GM21360 (cell line): ENCODE measurements around the gene GPLD1.
"Not testable (repeated sequence)": the region's sequence is repeated elsewhere in the genome, so short reads cannot be mapped to it uniquely, and the experiment has no call there.

Experiments used
- ATAC-seq: cut with Tn5 transposase; IDR thresholded peaks from one replicate; pipeline ENCODE4 v1.9.1; 2021; ENCODE audit warnings: mild to moderate bottlenecking, moderate library complexity; ENCODE audit not compliant: unreplicated experiment

Gene GPLD1, protein sequence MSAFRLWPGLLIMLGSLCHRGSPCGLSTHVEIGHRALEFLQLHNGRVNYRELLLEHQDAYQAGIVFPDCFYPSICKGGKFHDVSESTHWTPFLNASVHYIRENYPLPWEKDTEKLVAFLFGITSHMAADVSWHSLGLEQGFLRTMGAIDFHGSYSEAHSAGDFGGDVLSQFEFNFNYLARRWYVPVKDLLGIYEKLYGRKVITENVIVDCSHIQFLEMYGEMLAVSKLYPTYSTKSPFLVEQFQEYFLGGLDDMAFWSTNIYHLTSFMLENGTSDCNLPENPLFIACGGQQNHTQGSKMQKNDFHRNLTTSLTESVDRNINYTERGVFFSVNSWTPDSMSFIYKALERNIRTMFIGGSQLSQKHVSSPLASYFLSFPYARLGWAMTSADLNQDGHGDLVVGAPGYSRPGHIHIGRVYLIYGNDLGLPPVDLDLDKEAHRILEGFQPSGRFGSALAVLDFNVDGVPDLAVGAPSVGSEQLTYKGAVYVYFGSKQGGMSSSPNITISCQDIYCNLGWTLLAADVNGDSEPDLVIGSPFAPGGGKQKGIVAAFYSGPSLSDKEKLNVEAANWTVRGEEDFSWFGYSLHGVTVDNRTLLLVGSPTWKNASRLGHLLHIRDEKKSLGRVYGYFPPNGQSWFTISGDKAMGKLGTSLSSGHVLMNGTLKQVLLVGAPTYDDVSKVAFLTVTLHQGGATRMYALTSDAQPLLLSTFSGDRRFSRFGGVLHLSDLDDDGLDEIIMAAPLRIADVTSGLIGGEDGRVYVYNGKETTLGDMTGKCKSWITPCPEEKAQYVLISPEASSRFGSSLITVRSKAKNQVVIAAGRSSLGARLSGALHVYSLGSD

DNA sequence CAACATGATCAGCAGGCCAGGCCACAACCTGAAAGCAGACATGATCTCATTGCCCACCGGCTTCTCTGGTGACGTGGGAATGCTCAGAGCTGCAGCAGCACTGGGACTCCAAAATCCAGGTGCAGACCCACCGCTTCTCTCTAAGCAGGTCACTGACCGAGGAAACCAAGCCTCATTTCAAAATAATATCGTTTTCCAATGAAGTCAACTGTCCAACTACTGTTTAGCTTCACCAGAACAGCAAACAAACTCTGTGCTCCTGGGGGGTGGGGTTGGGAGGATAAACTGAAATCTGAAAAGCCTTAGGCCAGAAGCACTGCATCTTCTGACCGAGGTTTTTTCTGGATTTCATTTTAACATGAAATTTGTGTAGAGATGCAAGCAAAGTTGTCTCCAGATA lies at the start of gene GPLD1:
GPLD1 (minus strand) TSS at position 109 of the 400 bp plus-strand sequence; CDS start at position 42, 67 bp downstream.
- no peak for ATAC-seq

DNA sequence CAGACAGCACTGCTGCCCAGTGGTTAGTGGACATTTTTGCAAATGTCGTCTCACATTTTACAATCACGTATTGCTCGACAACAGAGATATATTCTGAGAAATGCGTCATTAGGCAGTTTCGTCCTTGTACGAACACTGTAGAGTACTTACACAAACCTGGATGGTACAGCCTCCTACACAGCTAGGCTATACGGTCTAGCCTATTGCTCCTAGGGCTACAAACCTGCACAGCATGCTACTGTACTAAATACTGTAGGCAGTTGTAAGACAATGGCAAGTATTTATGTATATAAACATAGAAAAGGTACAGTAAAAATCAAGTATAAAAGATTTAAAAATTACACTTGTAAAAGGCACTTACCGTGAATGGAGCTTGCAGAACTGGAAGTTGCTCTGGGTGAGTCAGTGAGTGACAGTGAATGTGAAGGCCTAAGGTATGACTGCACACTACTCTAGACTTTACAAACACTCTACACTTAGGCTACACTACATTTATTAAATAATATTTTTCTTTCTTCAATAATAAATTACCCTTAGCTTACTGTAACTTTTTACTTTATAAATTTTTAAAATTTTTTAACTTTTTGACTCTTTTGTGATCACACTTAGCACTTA lies 48.5 kb upstream of the GPLD1 start:
- no peak for ATAC-seq

DNA sequence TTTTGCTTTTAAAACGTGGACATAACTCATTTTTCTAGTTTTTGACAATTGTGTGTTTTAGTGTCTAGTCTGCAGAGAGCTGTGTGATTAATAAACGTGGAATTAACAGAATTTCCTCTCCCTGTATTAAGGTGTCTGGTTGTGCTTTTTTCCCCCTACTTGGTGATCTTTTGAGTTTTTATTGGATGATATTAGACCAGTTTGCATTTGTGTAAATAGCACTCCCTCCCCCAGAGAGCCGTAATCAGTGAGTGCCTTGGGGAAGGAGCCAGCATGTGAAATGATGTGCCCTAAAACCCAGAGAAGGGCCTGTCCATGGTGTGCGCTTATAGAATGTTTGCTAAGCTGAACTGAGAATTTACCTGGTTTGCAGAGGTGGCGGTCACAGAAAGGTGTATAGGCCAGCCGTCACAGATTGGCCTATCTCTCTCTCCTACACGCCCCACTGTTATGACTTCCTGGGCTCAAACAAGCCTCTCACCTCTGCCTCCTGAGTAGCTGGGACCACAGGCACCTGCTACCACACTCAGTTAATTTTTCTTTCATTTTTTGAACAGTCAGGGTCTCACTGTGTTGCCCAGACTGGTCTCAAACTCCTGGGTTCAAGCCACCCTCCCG lies 47.8 kb upstream of the GPLD1 start:
- ATAC-seq = no peak

DNA sequence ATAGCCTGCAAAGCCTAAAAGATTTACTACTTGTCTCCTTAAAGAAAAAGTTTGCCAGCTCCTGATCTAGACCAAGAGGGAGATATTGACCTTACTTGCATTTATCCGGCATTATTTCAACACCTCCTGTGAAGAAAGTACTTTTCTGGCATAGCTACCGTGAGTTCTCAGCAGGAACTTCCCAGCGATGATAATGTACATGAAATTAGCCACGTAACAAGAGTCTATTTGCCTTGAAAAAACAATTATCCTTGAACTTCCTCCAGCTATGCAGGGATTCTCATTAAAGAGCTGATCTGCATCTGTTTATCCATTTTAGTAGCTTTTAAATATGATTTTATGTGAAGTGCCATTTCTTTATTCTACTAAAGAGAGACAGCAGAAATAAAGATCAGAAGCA lies 47.1 kb upstream of the GPLD1 start:
- ATAC-seq = no peak

DNA sequence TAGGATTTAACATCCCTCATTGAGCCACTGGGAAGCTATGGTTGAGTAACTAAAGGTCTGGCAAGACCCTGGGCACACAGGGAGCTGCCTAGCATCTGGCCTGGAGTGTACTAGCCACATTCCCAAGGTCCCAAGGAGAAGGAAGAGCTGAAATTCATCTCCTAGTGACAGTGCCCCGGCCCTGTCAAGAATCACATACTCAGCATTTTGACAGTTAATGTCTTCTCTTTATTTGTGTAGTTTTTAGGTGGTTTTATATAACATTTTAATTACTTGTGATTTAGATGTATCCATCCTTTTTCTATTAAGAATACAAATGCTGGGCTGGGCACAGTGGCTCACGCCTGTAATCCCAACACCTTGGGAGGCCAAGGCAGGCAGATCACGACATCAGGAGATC lies 45.8 kb upstream of the GPLD1 start:
- ATAC-seq = no peak

DNA sequence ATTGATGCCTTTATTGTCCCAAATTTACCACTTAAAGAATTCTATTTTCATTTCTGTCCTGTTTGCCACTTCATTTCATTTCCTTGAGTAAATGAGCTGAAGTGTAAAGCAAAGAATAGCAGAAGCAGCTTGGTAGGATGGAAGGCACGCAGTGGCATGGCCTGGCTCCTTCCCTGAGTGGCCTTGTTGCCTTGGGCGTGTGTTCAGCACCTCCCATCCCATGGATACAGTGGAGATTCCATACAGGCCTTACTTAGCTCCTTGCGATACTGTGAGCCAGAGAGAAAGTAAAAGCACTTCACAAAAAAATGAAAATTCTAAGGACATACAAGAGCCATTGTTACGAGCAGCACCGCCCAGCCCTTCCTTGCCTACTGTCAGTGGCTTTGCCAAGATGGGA lies 45.0 kb upstream of the GPLD1 start:
- no peak for ATAC-seq

DNA sequence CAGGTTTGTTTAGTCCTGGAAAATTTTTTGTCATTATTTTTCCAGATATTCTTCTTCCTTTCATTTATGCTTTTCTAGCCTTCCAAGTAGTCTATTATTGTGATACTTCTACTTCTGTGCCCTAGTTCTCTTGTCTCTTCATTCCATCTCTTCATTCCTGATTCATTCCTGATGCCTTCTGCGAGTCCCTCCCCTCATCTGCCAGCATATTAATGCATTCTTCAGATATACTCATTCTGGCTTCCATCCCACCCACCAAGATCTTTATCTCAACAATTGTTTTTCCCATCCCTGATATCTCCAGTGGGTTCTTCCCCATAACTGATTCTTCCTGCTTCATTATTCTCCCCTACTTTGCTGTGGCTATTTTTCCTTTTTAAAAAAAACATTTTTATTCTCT lies 40.6 kb upstream of the GPLD1 start:
- no peak for ATAC-seq

DNA sequence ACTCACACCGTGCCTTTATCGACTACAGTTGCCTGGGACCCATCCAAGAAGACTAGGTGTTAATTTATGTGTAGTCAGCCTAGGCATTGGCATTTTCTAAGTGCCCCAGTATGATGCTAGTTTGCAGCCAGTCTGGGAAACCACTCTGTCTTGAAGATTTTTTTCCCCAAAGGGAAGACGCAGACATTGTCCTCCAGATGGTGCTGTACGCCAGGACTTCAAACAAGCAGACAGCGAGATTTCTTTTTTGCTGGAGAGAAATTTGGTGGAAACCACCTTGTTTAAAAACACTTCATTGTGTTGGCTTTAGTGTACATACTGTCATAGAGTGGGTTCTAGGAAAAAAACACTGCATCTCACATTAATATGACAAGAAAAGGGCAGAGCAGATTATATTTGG lies 35.4 kb upstream of the GPLD1 start:
- no peak for ATAC-seq

DNA sequence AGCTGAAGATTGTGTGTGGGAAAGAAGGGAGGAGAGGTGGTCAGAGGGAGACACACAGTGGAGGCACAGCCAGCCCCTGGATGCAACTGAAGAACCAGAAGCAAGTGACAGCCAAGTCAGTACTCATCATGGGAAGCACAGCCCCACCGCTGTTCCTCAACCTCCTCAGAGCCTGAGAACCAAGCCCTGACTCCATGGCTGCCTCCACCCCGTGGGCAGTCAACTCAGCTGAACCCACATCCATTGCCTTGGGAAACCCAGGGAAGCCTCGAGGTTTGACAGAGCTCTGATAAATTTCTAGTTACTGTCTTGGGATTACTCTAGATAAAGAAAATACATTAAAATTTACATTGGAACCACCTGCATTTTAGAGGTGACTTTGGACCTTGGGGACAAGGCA lies 35.0 kb upstream of the GPLD1 start:
- ATAC-seq = no peak

DNA sequence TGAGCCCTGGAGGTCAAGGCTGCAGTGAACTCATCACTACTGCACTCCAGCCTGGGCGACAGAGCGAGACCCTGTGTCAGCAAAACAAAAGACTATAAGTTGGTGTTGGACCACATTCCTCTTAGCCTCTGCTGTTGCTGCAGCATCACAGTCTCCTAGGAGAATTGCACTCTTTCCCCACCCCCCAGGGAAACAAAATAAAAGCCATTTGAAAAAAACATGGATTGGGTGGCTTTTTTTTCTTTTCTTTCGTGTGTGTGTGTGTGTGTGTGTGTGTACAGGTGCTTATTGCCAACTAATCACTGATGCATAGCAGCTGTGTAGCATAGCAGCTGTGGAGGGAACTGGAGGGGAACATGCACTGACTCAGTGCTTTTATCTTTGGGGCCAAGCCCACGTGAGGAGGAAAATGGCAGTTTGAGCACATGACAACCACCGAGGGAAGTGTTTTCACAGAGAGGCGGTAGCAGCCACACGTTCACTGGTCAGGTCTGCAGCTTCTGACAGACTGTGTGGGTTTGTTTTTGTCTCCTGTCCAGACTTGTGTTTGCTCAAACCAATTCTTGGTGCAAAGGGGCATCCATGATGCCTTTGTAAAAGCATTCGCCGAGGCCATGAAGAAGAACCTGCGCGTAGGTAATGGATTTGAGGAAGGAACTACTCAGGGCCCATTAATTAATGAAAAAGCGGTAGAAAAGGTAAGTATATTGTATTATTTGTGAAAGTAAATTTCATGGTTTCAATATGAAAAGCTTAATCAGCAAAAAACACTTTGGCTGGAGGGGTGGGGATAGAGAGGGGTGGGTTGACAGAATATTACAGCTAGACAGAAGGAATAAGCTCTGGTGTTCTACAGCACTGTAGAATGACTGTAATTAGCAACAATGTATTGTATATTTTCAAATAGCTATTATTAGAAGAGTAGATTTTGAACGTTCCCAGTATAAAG lies 33.1 kb upstream of the GPLD1 start:
- peak; percentile 58 for ATAC-seq

DNA sequence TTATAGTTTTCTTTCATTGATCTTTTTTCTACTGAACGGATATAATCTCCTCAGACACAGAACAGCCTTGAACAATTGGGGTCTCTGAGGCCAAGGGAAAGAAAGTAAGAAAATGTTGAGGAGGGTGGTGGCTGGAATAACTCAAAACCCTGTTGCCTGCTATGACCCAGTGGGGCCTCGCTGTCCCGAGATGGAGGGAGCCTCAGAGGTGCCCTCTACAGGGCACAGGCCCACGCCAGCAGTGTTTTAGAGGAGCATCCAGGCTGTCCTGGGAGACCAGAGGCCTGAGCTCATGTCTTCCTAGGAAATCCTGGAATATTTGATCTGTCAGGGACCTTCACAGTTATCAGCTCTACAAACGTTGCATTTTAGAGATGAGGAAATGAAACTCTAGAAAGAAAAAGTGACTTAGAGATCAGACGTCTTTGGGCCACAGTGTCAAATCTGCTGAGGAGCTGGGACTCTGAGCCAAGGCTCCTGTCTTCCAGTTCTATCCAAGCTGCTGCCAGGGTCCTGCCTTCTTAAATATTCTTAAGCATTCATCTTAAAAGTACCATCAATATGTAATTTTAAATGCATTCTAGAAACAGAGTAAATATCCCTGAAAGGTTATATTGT lies 31.7 kb upstream of the GPLD1 start:
- ATAC-seq = peak; percentile 39

DNA sequence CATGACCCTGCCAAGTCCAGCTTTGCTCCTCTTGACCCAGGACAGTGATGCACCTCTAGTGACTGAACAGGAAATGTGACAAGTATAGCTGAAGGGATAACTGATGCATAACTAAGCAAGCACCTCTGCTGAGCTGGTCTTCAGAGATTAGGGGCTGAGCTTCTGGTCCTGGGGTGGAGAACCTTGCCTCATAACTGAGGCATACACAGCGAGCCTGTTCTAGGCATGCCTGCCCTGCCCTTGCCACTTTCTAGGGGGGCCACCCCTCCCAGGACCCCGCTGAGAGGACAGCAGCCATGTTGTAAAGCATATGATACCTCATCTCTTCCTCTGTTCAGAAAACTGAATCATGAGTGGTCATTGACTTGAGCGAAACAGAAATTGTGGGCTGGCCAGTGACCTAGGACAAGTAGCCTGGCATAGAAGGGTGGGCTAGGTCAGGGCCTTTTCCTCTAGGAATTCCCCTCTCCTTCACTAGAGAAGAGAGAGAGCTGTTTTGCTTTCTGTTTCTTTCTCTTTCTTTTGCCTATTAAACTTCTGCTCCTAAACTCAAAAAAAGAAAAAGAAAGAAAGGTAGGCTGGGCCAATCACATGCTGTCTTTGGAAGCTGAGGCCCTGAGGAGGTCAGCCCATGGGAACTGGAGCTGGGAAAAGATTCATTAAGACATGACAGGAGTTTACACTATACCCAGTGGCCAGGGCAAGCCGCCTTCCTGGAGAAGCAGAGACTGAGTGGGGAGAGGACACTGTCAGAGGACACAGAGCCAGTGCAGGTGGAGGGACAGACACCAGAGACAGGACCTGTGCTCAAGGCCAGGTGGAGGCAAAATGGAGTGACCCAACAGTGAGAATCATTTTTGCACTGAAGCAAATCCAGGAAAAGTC lies 28.5 kb upstream of the GPLD1 start:
- peak; percentile 74 for ATAC-seq

DNA sequence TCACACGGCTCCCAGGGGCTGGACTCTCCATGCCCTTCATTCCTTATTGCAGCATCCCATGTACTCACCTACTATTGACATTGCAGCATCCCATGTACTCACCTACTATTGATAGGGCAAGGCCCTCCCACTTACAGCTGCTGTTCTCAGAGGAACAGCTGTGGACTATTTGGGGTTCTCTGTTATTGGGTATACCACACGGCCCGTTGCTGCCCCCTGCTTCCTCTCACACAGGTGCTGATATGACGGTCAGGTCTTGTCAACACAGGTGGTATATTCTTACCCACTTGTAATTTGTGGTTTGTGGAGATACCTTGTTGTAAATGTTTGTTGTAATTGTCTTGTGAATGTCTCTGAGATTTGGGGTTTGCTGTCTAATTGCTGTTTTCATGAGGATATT lies 24.2 kb upstream of the GPLD1 start:
- no peak for ATAC-seq

DNA sequence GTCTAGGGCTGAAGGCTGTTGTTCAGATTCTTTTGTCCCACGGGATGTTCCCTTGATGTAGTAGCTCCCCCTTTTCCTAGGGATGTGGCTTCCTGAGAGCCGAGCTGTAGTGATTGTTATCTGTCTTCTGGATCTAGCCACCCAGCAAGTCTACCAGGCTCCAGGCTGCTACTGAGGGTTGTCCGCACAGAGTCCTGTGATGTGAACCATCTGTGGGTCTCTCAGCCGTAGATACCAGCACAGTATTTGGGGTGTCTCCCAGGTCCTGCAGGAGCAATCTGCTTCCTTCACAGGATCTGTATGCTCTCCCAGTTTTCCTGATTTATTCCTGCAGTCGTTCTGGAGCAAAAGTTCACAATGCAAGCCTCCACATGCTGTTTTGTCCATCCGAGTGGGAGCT lies 22.6 kb upstream of the GPLD1 start:
- ATAC-seq = not testable (repeated sequence)

DNA sequence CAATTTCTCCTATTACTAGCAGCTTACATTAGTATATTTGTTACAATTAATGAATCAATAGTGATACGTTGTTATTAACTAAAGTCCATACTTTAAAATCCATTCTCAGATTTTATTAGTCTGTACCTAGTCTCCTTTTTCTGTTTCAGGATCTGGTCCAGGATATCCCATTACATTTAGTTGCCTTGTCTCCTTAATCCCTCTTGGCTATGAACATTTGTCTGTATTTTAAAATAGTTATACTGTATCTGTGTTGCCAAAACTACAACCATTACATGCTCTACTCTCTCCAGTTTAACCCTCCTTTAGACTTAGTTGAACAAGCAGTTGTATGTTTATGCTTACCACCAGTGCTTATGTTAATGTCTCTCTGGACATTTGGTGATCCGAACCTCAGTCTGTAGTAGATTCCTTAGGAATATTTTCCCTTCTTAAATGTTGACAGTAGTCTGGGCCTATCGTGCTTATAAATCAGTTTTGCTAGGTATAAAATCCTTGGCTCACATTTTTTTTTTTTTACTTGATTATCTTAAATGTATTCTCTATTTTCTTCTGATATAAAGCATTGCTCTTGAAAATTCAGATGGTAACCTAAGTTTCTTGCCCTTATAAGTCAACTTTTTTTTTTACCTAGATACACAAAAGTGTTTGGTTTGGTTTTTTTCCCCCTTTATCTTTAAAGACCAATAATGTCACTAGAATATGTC lies 17.6 kb upstream of the GPLD1 start:
- no peak for ATAC-seq

DNA sequence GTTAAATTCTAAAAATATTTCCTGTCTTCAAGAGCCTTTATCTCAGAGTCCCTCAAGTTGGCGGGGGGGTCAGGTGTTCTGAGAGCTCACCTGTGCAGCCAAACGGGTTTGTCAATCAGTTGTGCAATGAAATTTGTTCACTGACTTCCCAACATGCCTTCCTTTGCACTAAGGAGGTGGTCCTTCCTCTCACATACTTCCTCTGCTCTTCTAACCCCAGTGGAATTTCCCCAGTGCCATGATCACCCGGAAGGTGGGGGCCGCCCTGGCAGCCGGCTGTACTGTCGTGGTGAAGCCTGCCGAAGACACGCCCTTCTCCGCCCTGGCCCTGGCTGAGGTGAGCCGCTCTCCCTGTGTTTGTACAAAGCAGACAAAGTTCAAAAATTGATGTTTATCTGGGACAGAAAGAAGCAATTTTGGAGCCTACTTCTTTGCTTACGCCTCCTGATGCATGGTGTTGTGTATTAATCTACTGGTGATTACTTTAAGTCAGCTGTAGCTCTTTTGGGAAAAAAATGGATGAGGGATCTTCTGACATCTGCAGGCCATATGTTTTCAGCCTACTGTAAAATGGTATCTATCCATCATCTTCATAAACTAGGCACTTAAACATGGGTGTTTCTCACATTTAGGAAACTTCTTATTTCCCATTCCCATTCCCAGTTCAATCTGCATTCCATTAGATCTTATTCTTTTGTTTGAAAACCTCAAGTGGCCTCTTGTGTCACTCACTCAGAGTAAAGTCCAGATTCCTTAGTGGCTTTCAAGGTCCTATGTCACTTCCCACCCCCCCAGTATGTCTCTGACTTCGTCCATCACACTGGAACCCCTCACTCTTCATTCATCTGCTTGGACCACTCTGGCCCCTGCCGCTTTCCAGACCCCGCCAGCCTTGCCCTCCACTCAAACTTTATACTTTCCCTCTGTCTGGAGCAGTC lies 15.5 kb upstream of the GPLD1 start:
- no peak for ATAC-seq

DNA sequence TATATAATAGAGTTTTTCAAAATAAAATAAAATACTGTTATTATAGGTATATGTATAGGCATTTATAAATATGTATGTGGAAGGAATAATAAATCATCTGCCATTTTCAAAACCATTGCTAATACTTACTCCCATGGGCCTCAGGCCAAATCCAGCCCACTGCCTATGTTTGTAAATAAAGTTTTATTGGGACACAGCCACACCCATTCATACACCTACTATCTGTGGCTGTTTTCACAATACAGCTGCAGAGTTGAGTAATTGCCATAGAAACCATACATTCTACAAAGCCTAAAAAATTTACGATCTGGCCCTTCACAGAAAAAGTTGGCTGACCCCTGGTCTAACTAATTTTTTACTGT lies 14.9 kb upstream of the GPLD1 start:
- no peak for ATAC-seq
